IMR-90 (cell line): ENCODE data around the gene COL24A1.

ENCODE experiments used
- BHLHE40 ChIP-seq: fragments of 150-350 bp; IDR thresholded peaks from 2 replicates; pipeline ENCODE4 v1.6.1; 2016; ENCODE audit warnings: mild to moderate bottlenecking, low read depth, low read length
- CTCF ChIP-seq: conservative IDR thresholded peaks from 2 replicates; pipeline ENCODE4 v1.5.1; 2012; ENCODE audit warnings: mild to moderate bottlenecking, low read depth, low read length, improper control_type of control experiment
- POLR2A ChIP-seq: IDR thresholded peaks from 2 replicates; pipeline ENCODE4 v1.6.1; 2012; ENCODE audit warnings: mild to moderate bottlenecking, low read depth, low read length
- RCOR1 ChIP-seq: IDR thresholded peaks from 2 replicates; pipeline ENCODE4 v1.6.1; 2012; ENCODE audit warnings: mild to moderate bottlenecking, low read length, improper control_type of control experiment; ENCODE audit not compliant: insufficient replicate concordance

DNA sequence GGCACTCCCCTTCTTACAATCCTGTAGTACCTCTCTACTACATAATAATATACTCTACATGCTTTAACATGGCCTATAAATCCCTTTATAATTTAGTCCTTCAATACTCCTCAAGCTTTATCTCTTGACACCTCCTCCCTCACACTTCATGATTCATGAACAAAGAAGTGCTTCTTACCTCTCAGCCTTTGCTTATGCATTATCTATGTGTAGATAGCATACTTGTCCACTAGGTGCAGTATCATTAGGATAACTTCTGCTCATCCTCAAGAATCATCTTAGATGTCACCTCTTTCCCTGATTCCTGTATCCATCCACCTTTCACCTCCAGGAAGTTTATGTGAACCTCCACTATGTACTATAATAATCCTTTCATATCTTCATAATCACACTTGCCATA is 74.4 kb downstream of the COL24A1 start:
- TF ChIP-seq CTCF (0 out of 2 replicates have a peak, but pooled peaks have one; percentile 9), POLR2A (no peak), RCOR1 (no peak), BHLHE40 (no peak)
